ENCODE results near the gene NEK7. TPM values are rescaled to one million over a fixed set of nuclear protein-coding genes. Genes with fewer than 3 reads are reported as not detected.

Gene NEK7
- total RNA-seq, 1 donor from 2014 or later = 62.7 TPM

GRCh38 chr1:198141668-198142351 lies 15.0 kb upstream of the NEK7 start:
- H3K4me3 Mint-ChIP-seq (ENCODE audit: unreplicated experiment) = no peak overlapping the region

GRCh38 chr1:198143797-198144196 lies 13.0 kb upstream of the NEK7 start:
- TF ChIP-seq CTCF (IDR thresholded peaks at IDR 0.05) = no peak

More at GRCh38 chr1:198141668-198142351, 15.0 kb upstream of the NEK7 start:
- no peak overlapping the region for H3K27ac Mint-ChIP-seq (ENCODE audit: unreplicated experiment)
- H3K36me3 Mint-ChIP-seq (ENCODE audit: low read depth) = peaks cover 6% of the 10 kb centered on the region
- no peaks in the 10 kb centered on the region for H3K4me1 Mint-ChIP-seq (ENCODE audit: low read depth)
- TF ChIP-seq CTCF (IDR thresholded peaks at IDR 0.05) = no peak
- H3K27me3 Mint-ChIP-seq (ENCODE audit: low read depth) = no peaks in the 10 kb centered on the region
- no peak for DNase-seq (ENCODE audit: low spot score)
- peaks cover 21% of the 10 kb centered on the region for H3K9me3 Mint-ChIP-seq (ENCODE audit: low read depth)

GRCh38 chr1:198147216-198147615 lies 9.6 kb upstream of the NEK7 start:
- H3K4me1 Mint-ChIP-seq (ENCODE audit: low read depth) = peaks cover 9% of the 10 kb centered on the region
- H3K9me3 Mint-ChIP-seq (ENCODE audit: low read depth) = no peaks in the 10 kb centered on the region
- H3K27ac Mint-ChIP-seq (ENCODE audit: unreplicated experiment) = no peak overlapping the region
- H3K27me3 Mint-ChIP-seq (ENCODE audit: low read depth) = no peaks in the 10 kb centered on the region
- H3K36me3 Mint-ChIP-seq (ENCODE audit: low read depth) = no peaks in the 10 kb centered on the region
- TF ChIP-seq CTCF (IDR thresholded peaks at IDR 0.05) = no peak
- H3K4me3 Mint-ChIP-seq (ENCODE audit: unreplicated experiment) = no peak overlapping the region
- no peak for DNase-seq (ENCODE audit: low spot score)

More at GRCh38 chr1:198143797-198144196, 13.0 kb upstream of the NEK7 start:
- Mint-ChIP-seq H3K36me3 (ENCODE audit: low read depth) (peaks cover 4% of the 10 kb centered on the region), H3K27ac (ENCODE audit: unreplicated experiment) (no peak overlapping the region), H3K9me3 (ENCODE audit: low read depth) (peaks cover 10% of the 10 kb centered on the region), H3K27me3 (ENCODE audit: low read depth) (no peaks in the 10 kb centered on the region), H3K4me3 (ENCODE audit: unreplicated experiment) (no peak overlapping the region), H3K4me1 (ENCODE audit: low read depth) (no peaks in the 10 kb centered on the region)
- no peak for DNase-seq (ENCODE audit: low spot score)

- no peaks in the 10 kb centered on the region for H3K36me3 Mint-ChIP-seq (ENCODE audit: low read depth)
- no peak overlapping the region for H3K27ac Mint-ChIP-seq (ENCODE audit: unreplicated experiment)
- H3K27me3 Mint-ChIP-seq (ENCODE audit: low read depth) = no peaks in the 10 kb centered on the region
- DNase-seq (ENCODE audit: low spot score) = no peak
- peaks cover 38% of the 10 kb centered on the region for H3K4me1 Mint-ChIP-seq (ENCODE audit: low read depth)
- no peaks in the 10 kb centered on the region for H3K9me3 Mint-ChIP-seq (ENCODE audit: low read depth)
- H3K4me3 Mint-ChIP-seq (ENCODE audit: unreplicated experiment) = no peak overlapping the region
- no peak for TF ChIP-seq CTCF (IDR thresholded peaks at IDR 0.05)
Measured at GRCh38 chr1:198150369-198150768, 6.4 kb upstream of the NEK7 start.

GRCh38 chr1:198151688-198152087 lies 5.1 kb upstream of the NEK7 start:
- Mint-ChIP-seq H3K36me3 (ENCODE audit: low read depth) (no peaks in the 10 kb centered on the region), H3K4me1 (ENCODE audit: low read depth) (peaks cover 49% of the 10 kb centered on the region), H3K27ac (ENCODE audit: unreplicated experiment) (peak overlapping the region; percentile 60), H3K9me3 (ENCODE audit: low read depth) (no peaks in the 10 kb centered on the region), H3K27me3 (ENCODE audit: low read depth) (no peaks in the 10 kb centered on the region), H3K4me3 (ENCODE audit: unreplicated experiment) (no peak overlapping the region)
- DNase-seq (ENCODE audit: low spot score) = no peak
- TF ChIP-seq CTCF (IDR thresholded peaks at IDR 0.05) = no peak

Data from chondrocyte (in vitro differentiated cells).